GM21717 (cell line): ENCODE measurements around the gene PSMB7.

Experiments
- ATAC-seq: cut with Tn5 transposase; IDR thresholded peaks from one replicate; pipeline ENCODE4 v1.9.1; 2021; ENCODE audit warnings: mild to moderate bottlenecking, moderate library complexity; ENCODE audit not compliant: unreplicated experiment

The PSMB7 gene

GRCh38 chr9:124358631-124359030, 56.6 kb downstream of the PSMB7 start:
- ATAC-seq = no peak

GRCh38 chr9:124357721-124358361, 57.4 kb downstream of the PSMB7 start:
- ATAC-seq = no peak

GRCh38 chr9:124356745-124357390, 58.4 kb downstream of the PSMB7 start:
- ATAC-seq = no peak

- no peak for ATAC-seq
Measured at GRCh38 chr9:124355941-124356744, 59.1 kb downstream of the PSMB7 start.

- no peak for ATAC-seq
Measured at GRCh38 chr9:124355039-124355940, 60.0 kb downstream of the PSMB7 start.

- no peak for ATAC-seq
Measured at GRCh38 chr9:124354346-124355038, 60.8 kb downstream of the PSMB7 start.

- no peak for ATAC-seq
Measured at GRCh38 chr9:124353811-124354274, 61.4 kb downstream of the PSMB7 start.

- ATAC-seq = no peak
Measured at GRCh38 chr9:124353166-124353768, 62.0 kb downstream of the PSMB7 start.

GRCh38 chr9:124352616-124353015, 62.6 kb downstream of the PSMB7 start:
- ATAC-seq = no peak

- ATAC-seq = no peak
Measured at GRCh38 chr9:124351672-124352468, 63.4 kb downstream of the PSMB7 start.

- ATAC-seq = no peak
Measured at GRCh38 chr9:124350494-124351263, 64.6 kb downstream of the PSMB7 start.

GRCh38 chr9:124349675-124350493, 65.4 kb downstream of the PSMB7 start:
- no peak for ATAC-seq

- ATAC-seq = no peak
Measured at GRCh38 chr9:124349267-124349666, 66.0 kb downstream of the PSMB7 start.

- no peak for ATAC-seq
Measured at GRCh38 chr9:124348831-124349230, 66.4 kb downstream of the PSMB7 start.

GRCh38 chr9:124348363-124348762, 66.9 kb downstream of the PSMB7 start:
- ATAC-seq = no peak

GRCh38 chr9:124347968-124348358, 67.3 kb downstream of the PSMB7 start:
- ATAC-seq = no peak

- no peak for ATAC-seq
Measured at GRCh38 chr9:124347206-124347967, 67.9 kb downstream of the PSMB7 start.
